HG02763 (cell line): Measurements from ENCODE around the gene FICD.
A peak's percentile ranks its signal among the peaks of the same experiment; 100 is the strongest.
"Not testable (repeated sequence)": the region's sequence is repeated elsewhere in the genome, so short reads cannot be mapped to it uniquely, and the experiment has no call there.

Experiments used
- ATAC-seq: cut with Tn5 transposase; IDR thresholded peaks from one replicate; pipeline ENCODE4 v1.9.1; 2021; ENCODE audit warnings: mild to moderate bottlenecking, moderate library complexity; ENCODE audit not compliant: unreplicated experiment

The FICD gene

DNA sequence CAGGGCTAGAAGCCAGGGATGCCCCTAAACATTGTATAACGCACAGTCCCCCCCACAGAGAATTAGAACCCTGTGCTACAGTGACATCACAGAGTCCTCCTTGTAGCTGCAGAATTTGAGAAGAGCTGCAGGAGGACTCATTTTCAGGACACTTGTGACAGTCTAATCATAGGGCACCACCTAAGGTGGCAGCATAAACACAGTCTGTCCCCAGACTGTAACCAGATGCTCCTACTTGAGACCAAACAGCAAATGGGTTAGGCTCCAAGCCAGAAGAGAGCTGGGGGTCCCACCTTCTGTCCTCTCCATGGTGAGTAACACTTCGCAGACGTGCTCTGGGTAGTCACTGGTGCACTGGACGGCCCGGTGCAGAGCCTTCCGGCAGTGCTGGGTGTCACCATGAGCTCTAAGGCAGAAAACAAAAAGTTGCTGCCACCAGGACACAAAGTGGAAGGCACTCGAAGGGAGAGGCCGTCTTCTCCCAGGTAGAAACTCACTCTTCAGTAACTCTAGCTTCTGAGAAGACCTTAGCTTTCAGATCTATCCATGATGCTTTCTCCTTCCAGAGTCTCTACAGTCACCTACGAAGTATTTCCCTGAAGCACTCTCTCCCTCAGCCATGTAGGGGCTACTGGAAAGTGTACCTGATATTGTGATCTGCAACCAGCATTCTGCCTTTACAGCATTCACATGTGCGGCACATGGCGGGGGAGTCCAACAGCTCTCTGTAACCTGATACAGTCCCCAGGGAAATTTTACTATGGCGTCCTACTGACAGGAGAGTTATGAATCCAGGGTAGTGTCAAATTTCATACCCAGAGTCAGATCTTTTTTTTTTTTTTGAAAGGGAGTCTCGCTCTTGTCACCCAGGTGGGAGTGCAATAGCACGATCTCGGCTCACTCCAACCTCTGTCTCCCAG, 17.1 kb downstream of the FICD start:
- ATAC-seq = no peak

DNA sequence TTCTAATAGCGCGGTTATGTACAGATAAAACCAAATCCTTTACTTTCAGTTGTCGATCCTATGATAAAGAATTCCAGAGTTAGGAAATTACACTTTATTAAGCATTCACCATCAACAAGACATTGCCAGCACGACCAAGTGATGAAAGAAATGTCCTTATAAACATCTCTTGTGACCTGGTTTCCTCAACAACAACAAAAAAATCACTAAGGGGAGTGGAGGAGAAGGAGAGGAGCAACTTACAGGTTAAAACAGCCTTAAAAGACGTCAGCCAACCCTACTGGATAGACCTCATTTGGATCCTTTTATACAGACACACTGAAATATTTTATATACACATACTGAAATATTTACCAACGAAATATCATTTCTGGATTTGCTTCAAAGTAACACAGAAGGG, 23.1 kb downstream of the FICD start:
- ATAC-seq = no peak

DNA sequence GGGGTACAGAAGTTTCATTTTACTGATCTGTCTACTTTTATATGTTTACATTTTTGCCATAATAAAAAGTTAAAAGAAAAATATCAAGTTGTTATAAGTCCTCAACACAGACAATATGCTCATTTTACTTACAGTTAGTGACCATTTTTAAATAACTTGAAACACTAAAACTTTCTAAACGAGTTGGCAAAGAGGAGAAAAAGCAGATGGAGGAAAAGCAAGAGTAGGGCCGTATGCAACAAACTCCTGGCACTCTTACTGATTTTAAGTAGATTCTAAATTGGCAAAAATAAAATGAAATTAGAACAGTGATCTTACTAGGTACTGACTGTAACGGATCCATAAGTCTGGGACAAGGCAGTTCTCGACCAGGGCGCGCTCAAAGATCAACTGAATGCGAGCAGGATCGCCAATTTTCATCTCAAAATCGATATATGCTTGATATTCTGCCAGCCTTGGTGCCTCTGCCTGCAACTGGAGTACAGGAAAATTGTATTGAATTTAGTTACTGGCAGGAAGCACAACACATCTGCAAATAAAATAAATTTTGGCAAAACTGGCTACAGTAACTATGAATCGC, 23.6 kb downstream of the FICD start:
- no peak for ATAC-seq

DNA sequence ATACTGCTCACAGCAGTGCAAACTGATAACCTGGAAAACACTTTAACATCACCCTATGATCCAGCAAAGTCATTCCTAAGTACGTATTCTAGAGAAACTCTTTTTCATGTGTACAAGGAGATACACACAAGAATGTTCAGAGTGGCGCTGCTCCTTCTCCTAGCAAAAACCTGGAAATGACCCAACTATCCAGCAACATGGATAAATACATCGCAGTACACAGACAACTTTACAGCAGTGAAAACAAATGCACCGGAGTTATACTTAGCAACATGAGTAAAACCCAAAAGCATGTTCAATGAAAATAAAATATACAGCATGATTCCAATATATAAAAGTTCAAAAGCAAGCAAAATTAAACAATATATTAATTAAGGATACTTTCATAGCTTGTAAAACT, 27.2 kb downstream of the FICD start:
- ATAC-seq = no peak

GRCh38 chr12:108543652-108544051, 28.6 kb downstream of the FICD start:
- no peak for ATAC-seq

DNA sequence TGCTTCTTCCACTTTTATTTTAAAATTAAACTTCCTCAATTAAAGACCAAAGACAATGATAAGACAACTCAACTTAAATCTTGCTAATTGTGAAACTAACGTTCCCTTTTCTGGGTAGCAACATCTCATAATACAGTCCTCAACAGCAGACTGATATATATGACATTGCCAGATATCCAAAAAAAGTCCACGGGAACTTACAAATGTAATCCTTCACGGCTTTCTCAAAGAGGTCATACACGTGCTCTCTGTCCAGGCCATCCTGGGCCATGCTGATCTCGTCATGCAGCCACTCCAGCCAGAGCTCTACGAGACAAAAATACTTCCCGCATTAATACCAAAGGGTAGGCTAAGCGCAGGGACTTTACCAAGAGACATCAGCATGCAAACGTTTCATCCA, 32.6 kb downstream of the FICD start:
- no peak for ATAC-seq

GRCh38 chr12:108548954-108549521, 34.0 kb downstream of the FICD start:
- no peak for ATAC-seq

- ATAC-seq = no peak
Measured at GRCh38 chr12:108551535-108551934, 36.5 kb downstream of the FICD start.

- ATAC-seq = no peak
Measured at GRCh38 chr12:108553799-108554198, 38.7 kb downstream of the FICD start.

DNA sequence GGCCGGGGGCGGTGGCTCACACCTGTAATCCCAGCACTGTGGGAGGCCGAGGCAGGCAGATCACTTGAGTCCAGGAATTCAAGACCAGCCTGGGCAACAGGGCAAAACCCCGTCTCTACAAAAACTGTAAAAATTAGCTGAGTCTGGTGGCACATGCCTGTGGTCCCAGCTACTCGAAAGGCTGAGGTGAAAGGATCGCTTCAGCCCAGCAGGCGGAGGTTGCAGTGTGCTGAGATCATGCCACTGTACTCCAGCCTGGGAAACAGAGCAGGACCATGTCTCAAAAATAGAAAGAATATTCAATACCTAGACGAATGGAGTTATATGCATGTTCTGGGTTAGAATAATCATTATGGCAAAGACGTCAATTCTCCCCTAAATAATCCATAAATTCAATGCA, 40.3 kb downstream of the FICD start:
- ATAC-seq = not testable (repeated sequence)

DNA sequence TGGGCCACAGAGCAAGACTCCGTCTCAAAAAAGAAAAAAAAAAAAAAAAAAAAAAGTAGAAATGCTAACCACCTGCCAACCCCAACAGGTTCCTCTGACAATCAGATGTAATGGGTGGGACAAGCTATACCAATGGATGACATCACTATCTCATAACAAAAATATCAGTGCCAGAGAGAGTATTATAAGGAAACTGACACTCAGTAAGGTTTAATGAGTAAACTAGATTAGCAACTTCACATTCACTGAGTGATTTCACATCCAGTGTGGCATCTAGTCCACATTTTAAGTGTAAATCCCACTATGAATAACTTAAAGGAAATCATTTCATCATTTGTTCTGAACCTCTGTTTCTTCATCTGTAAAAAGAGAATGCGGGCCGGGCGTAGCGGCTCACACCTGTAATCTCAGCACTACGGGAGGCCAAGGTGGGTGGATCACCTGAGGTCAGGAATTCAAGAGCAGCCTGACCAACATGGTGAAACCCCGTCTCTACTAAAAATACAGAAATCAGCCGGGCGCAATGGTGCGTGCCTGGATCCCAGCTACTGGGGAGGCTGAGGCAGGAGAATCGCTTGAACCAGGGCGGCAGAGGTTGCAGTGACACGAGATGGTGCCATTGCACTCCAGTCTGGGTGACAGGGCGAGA, 44.1 kb downstream of the FICD start:
- no peak for ATAC-seq

DNA sequence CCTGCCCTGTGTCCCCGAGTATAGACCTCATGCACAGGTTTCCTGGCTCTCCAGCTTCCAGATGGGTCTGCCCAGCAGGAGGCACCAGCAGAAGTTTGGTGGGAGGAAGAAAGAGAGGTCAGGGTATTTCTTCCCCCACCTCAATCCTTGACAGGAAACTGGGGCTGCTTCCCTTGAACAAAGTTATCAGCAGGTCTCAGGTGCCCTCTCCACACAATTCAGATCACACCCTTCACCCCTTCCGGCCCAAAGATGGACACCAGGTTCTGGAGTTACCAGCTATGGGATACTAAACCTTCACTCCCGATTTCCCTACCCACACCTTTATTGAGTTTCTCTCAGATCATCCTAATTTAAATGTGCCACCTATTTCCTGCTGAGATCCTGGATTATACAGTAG, 44.7 kb downstream of the FICD start:
- ATAC-seq = no peak

GRCh38 chr12:108560321-108560721, 45.2 kb downstream of the FICD start:
- no peak for ATAC-seq

GRCh38 chr12:108560752-108561719, 46.0 kb downstream of the FICD start, which contains the start of gene SART3:
Gene SART3, minus strand, starts transcription at chr12:108561173. Its CDS starts 19 bp downstream, at chr12:108561154.
- ATAC-seq = peak; percentile 27

- no peak for ATAC-seq
Measured at GRCh38 chr12:108561852-108562347, 46.8 kb downstream of the FICD start.

- ATAC-seq = peak; percentile 62
Measured at GRCh38 chr12:108562348-108563135, 47.5 kb downstream of the FICD start, which contains the start of gene ISCU. Gene ISCU, plus strand, starts transcription at chr12:108562596. Its CDS starts 27 bp downstream, at chr12:108562623.

- ATAC-seq = peak; percentile 30
Measured at GRCh38 chr12:108563136-108563803, 48.2 kb downstream of the FICD start.

GRCh38 chr12:108563804-108564151, 48.7 kb downstream of the FICD start:
- no peak for ATAC-seq

DNA sequence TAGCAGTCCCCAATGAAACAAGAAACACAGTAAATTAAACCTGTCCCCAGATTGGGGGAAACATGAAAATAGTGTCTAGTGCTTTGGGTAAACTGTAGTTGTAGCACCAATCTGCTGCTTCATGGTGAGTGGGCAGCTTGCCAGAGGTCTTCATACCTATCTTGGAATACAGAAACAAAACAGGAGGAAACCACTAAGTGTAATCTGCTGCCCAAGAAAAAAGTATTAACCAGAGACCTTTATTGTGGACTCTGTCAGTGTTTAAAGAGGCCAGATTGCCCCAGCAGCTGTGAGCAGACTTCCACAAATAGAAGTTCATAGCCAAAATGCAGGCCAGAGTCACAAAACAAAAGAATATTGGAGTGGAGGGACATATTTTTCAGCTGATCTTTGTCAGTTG, 49.6 kb downstream of the FICD start:
- ATAC-seq = no peak
